Measurements from ENCODE around the gene DNAI1. TPM values are rescaled to one million over a fixed set of nuclear protein-coding genes. Genes with fewer than 3 reads are reported as not detected.

Gene DNAI1
- total and polyA plus RNA-seq, 2 of the 13 experiments (the other 11 are each of a cell fraction or from before 2014, with no cell fraction given): not detected

- no peak for TF ChIP-seq ETV5 (CRISPR knock-in tag; IDR thresholded peaks at IDR 0.05; ENCODE audit: borderline replicate concordance)
- TF ChIP-seq MNT (IDR thresholded peaks at IDR 0.05): no peak
- no peak for TF ChIP-seq HNF4G (IDR thresholded peaks at IDR 0.05; ENCODE audit: borderline replicate concordance, low read depth, low read length)
- TF ChIP-seq HNF4G (CRISPR knock-in tag; IDR thresholded peaks at IDR 0.05; ENCODE audit: borderline replicate concordance, low read depth): no peak
- TF ChIP-seq SIN3A (IDR thresholded peaks at IDR 0.05; ENCODE audit: borderline replicate concordance, low read depth, low read length): no peak
- TF ChIP-seq MTERF4 (CRISPR knock-in tag; IDR thresholded peaks at IDR 0.05): no peak
- TF ChIP-seq ZNF30 (CRISPR knock-in tag; IDR thresholded peaks at IDR 0.05): no peak
- TF ChIP-seq YY1 (IDR thresholded peaks at IDR 0.05; ENCODE audit: insufficient read depth, insufficient replicate concordance, low read depth, low read length): no peak
- TF ChIP-seq HNF4A (CRISPR knock-in tag; IDR thresholded peaks at IDR 0.05): no peak
- no peak for TF ChIP-seq ZFAT (CRISPR knock-in tag; conservative IDR thresholded peaks at IDR 0.05)
- TF ChIP-seq ZNF557 (CRISPR knock-in tag; IDR thresholded peaks at IDR 0.05): no peak
- TF ChIP-seq, protein P1, sequence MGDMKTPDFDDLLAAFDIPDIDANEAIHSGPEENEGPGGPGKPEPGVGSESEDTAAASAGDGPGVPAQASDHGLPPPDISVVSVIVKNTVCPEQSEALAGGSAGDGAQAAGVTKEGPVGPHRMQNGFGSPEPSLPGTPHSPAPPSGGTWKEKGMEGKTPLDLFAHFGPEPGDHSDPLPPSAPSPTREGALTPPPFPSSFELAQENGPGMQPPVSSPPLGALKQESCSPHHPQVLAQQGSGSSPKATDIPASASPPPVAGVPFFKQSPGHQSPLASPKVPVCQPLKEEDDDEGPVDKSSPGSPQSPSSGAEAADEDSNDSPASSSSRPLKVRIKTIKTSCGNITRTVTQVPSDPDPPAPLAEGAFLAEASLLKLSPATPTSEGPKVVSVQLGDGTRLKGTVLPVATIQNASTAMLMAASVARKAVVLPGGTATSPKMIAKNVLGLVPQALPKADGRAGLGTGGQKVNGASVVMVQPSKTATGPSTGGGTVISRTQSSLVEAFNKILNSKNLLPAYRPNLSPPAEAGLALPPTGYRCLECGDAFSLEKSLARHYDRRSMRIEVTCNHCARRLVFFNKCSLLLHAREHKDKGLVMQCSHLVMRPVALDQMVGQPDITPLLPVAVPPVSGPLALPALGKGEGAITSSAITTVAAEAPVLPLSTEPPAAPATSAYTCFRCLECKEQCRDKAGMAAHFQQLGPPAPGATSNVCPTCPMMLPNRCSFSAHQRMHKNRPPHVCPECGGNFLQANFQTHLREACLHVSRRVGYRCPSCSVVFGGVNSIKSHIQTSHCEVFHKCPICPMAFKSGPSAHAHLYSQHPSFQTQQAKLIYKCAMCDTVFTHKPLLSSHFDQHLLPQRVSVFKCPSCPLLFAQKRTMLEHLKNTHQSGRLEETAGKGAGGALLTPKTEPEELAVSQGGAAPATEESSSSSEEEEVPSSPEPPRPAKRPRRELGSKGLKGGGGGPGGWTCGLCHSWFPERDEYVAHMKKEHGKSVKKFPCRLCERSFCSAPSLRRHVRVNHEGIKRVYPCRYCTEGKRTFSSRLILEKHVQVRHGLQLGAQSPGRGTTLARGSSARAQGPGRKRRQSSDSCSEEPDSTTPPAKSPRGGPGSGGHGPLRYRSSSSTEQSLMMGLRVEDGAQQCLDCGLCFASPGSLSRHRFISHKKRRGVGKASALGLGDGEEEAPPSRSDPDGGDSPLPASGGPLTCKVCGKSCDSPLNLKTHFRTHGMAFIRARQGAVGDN (CRISPR knock-in tag; IDR thresholded peaks at IDR 0.05): peak; percentile 46; the same call in 1 of the 2 replicates
- no peak for TF ChIP-seq ZNF607 (CRISPR knock-in tag; IDR thresholded peaks at IDR 0.05; ENCODE audit: borderline replicate concordance)
- no peak for TF ChIP-seq HOXA7 (CRISPR knock-in tag; IDR thresholded peaks at IDR 0.05)
- no peak for TF ChIP-seq ZNF232 (CRISPR knock-in tag; IDR thresholded peaks at IDR 0.05; ENCODE audit: borderline replicate concordance)
- no peak for TF ChIP-seq ZNF441 (CRISPR knock-in tag; IDR thresholded peaks at IDR 0.05; ENCODE audit: borderline replicate concordance)
Measured at GRCh38 chr9:34457266-34458012, 1.2 kb upstream of the DNAI1 start (continued).

Data from HepG2 (cell line).